GM19025 (cell line): ENCODE measurements around the gene TNK2.
"Not testable (repeated sequence)": the region's sequence is repeated elsewhere in the genome, so short reads cannot be mapped to it uniquely, and the experiment has no call there.

Source experiments
- ATAC-seq: cut with Tn5 transposase; IDR thresholded peaks from one replicate; pipeline ENCODE4 v1.9.1; 2021; ENCODE audit warnings: mild to moderate bottlenecking, low read depth, moderate library complexity; ENCODE audit not compliant: unreplicated experiment

Gene TNK2

GRCh38 chr3:195824425-195825190 is 83.7 kb downstream of the TNK2 start:
- ATAC-seq = not testable (repeated sequence)

DNA sequence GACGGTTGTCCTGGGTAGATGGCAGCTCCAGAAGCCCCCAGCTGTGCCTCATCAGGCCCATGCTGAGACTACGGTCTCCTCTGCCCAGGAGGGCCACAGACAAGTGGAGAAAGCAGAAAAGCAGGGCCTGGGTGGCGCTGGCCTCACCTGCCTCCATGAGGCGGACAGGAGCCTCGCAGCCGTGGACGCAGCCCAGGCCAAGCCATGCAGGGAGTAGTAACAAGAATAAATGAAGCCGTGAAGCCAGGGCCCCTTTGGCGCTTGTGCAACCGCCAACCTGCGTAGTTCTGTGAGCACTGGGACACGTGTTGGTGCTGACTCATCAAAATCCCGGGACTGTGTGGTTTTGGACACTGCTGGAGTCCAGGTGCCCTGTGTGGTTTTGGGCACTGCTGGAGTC is 84.4 kb downstream of the TNK2 start:
- no peak for ATAC-seq

- no peak for ATAC-seq
Measured at GRCh38 chr3:195823280-195823679, 85.1 kb downstream of the TNK2 start.

DNA sequence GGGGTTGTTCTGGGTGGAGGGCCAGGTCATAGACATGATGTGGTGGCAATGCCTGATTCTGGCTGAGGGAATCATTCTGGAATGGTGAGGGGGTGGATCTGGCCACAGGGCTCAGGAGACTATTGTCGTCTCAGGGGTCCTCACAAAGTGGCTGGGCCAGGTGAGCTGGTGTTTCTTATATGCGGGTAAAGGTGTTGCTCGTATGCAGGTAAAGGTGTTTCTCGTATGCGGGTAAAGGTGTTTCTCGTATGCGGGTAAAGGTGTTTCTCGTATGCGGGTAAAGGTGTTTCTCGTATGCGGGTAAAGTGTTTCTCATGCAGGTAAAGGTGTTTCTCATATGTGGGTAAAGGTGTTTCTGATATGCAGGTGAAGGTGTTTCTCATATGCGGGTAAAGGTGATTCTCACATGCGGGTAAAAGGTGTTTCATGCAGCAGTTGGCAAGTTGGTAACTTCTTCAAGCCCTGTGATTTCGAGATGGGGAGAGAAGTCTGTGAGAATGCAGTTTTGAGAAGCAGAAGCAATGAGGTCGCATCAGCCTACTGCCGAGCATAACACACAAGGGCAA is 86.1 kb downstream of the TNK2 start:
- no peak for ATAC-seq

DNA sequence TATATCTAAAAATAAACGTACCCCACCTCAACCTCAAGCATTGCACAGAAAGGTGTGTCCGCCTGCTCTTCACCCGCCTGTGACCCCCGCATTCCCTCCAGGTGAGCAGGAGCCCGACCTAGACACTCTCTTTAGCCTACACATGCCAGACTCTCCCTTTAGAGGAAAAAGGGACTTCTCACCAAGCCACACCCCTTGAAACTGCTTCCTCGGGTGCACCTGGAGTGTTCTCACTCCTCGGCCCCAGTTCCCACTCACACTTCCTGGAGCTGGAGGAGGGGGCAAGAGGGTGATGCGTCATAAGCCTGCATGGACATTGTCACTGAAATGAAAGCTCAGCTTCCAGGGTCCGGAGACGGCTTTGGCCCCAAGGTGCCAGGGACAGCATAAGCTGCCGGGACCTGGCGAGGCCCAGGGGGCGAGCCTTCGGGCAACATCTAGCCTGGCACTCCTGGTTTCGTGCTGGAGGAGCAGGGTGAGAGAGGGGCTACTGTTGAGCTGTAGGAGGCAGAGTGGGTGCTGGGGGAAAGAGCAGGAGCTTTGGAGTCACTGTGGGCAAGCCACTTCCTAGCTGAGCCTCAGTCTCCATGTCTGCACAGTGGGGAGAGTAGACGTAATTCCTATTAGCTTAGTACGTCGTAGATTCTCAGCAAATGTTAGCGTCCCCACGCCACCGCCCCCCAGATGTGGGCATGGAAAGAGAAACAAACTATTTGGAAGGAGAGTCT is 86.8 kb downstream of the TNK2 start:
- ATAC-seq = no peak

DNA sequence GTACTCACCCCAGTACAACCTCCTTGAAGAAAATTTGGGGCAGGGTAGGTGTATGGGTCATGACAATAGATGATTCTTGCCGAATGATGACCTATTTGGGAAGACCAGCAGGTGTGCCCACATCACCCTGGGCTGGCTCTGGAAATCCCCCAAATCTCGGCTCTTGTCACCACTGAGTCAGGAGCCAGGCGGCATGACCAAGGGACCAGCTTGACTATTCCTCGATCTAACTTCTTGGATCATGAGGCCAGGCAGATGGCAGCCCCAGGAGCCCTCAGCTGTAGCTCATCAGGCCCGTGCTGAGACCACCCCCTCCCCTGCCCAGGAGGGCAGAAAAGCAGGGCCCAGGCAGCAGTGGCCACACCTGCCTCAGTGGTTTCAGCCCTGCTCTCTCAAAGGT is 87.5 kb downstream of the TNK2 start:
- no peak for ATAC-seq

- ATAC-seq = no peak
Measured at GRCh38 chr3:195820186-195820585, 88.2 kb downstream of the TNK2 start.

DNA sequence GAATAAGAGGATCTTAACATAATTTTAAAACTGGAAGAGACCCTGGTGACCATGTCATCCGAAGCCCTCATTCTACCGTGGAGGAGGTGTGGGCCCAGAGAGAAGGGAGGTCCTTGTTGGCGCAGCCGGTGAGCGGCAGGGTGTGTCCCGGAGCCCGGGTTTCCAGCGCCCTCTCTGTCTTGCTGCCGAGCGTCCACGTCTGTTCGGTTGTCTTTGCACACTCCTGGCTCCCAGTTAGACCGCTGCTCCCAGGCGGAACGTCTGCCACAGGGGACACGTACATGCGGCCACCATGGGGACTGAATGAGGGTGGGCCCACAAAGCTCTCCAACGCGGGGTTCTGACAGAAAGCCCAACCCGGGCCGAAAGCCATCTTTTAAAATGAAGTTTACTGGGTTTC is 90.0 kb downstream of the TNK2 start:
- ATAC-seq = no peak

DNA sequence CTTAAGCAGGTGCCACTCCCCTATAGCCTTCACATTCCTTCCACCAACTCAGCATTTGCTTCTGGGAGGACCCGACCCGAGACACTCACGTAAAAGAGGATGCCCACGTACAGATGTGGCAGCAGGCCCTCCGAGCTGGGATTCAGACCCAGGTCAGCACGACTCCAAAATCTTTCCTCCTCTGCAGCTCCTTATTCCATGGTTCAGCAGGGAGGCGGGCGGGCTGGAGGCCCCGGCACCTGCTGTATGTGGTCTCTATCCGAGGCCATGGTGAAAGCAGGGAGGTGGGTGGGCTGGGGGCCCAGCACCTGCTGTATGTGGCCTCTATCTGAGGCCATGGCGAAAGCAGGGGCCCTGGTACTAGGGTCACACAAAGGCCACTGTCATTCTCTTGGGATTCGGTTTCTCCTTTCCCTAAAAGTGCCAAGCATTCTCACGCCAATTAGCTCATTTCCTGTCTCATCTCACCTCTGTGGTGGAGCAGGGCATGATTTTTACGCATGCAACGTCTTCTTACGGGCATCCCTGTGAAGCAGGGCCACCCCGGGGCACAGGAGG is 90.7 kb downstream of the TNK2 start:
- ATAC-seq = no peak

DNA sequence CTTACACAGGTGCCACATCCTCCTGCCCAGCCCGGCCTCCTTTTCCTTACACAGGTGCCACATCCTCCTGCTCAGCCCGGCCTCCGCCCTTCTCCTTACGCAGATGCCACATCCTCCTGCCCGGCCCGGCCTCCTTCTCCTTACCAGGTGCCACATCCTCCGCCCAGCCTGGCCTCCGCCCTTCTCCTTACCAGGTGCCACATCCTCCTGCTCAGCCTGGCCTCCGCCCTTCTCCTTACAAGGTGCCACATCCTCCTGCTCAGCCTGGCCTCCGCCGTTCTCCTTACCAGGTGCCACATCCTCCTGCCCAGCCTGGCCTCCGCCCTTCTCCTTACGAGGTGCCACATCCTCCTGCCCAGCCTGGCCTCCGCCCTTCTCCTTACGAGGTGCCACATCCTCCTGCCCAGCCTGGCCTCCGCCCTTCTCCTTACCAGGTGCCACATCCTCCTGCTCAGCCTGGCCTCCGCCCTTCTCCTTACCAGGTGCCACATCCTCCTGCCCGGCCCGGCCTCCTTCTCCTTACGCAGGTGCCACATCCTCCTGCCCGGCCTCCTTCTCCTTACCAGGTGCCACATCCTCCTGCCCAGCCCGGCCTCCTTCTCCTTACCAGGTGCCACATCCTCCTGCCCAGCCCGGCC is 92.0 kb downstream of the TNK2 start:
- ATAC-seq = not testable (repeated sequence)

- no peak for ATAC-seq
Measured at GRCh38 chr3:195815169-195815771, 93.1 kb downstream of the TNK2 start.

DNA sequence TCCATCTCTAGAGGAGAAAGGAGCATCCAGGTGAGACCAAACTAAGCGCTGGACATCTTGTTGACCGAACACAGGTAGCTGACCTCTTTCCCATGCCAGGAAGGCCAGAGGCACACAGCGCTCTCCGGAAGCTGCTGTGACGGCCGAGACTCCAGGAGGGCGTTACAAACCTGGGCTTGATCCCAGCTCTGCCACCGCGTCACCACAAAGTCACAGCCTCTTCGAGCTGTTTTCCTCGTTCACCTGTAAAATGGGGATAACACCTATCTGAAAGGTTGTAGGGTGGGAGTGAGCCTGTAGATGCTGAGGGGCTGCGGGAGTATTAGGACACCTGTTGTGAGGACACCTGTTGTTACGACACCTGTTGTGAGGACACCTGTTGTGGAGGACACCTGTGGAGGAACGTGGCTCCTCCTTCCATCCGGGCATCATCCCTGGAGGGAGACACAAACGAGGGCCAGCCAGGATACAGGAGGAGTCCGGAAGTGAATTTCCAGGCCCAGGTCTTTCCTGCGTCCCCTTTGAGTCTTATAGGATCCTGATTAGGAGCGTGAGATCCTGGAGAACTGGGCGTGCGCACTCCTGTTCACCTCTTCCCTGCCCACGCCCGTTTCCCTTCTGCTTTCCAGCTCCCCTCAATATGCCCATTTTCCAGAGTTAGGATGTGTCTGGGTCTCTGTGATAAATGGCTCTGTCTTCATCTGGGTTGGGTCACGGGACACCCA is 94.3 kb downstream of the TNK2 start:
- no peak for ATAC-seq
